Loucy (cell line): ENCODE data around the gene HEBP2.

Source experiments
- EZH2phosphoT487 ChIP-seq: fragments of 200-600 bp; IDR thresholded peaks from 2 replicates; pipeline ENCODE4 v1.6.1; 2018; ENCODE audit warnings: antibody characterized with exemption, mild to moderate bottlenecking, moderate library complexity, borderline replicate concordance
- TF ChIP-seq, protein P1 (sequence below): fragments of 200-600 bp; sonication (generic); conservative IDR thresholded peaks from 2 replicates; pipeline ENCODE4 v1.5.1; 2014; ENCODE audit warnings: mild to moderate bottlenecking, antibody characterized with exemption, low read length

- TF ChIP-seq, protein P1, sequence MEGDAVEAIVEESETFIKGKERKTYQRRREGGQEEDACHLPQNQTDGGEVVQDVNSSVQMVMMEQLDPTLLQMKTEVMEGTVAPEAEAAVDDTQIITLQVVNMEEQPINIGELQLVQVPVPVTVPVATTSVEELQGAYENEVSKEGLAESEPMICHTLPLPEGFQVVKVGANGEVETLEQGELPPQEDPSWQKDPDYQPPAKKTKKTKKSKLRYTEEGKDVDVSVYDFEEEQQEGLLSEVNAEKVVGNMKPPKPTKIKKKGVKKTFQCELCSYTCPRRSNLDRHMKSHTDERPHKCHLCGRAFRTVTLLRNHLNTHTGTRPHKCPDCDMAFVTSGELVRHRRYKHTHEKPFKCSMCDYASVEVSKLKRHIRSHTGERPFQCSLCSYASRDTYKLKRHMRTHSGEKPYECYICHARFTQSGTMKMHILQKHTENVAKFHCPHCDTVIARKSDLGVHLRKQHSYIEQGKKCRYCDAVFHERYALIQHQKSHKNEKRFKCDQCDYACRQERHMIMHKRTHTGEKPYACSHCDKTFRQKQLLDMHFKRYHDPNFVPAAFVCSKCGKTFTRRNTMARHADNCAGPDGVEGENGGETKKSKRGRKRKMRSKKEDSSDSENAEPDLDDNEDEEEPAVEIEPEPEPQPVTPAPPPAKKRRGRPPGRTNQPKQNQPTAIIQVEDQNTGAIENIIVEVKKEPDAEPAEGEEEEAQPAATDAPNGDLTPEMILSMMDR, result no peak
- no peak for TF ChIP-seq EZH2phosphoT487
These were observed 12.2 kb downstream of the HEBP2 start for GRCh38 chr6:138416206-138416605.
